HepG2 (cell line): ENCODE results near the gene SNX4.

Source experiments
- BRCA1 ChIP-seq: sonication (generic); formaldehyde crosslinking; IDR thresholded peaks from 2 replicates; pipeline ENCODE4 v1.4.0; 2020; ENCODE audit warnings: missing genetic modification reagents
- FOXA3 ChIP-seq: IDR thresholded peaks from 2 replicates; pipeline ENCODE4 v1.6.1; 2016; ENCODE audit warnings: missing genetic modification reagents, missing compliant biosample characterization
- TAF1 ChIP-seq: sonication (generic); formaldehyde crosslinking; IDR thresholded peaks from 2 replicates; pipeline ENCODE4 v1.4.0; 2020; ENCODE audit warnings: missing genetic modification reagents
- TCF7L2 ChIP-seq: IDR thresholded peaks from 2 replicates; pipeline ENCODE4 v1.6.1; 2011; ENCODE audit warnings: mild to moderate bottlenecking, low read depth, low read length, moderate library complexity
- TF ChIP-seq, protein P1 (sequence below): sonication (generic); formaldehyde crosslinking; IDR thresholded peaks from 2 replicates; pipeline ENCODE4 v1.5.0; 2020; ENCODE audit warnings: mild to moderate bottlenecking, missing genetic modification reagents, moderate library complexity
- TF ChIP-seq, protein P2 (sequence below): sonication (generic); formaldehyde crosslinking; conservative IDR thresholded peaks from 2 replicates; pipeline ENCODE4 v1.4.0; 2020; ENCODE audit warnings: missing genetic modification reagents
- TF ChIP-seq, protein P3 (sequence below): IDR thresholded peaks from 2 replicates; pipeline ENCODE4 v1.6.1; 2012; ENCODE audit warnings: inconsistent platforms
- TF ChIP-seq, protein P4 (sequence below): sonication (generic); formaldehyde crosslinking; conservative IDR thresholded peaks from 2 replicates; pipeline ENCODE4 v1.5.0; 2020; ENCODE audit warnings: missing genetic modification reagents

DNA sequence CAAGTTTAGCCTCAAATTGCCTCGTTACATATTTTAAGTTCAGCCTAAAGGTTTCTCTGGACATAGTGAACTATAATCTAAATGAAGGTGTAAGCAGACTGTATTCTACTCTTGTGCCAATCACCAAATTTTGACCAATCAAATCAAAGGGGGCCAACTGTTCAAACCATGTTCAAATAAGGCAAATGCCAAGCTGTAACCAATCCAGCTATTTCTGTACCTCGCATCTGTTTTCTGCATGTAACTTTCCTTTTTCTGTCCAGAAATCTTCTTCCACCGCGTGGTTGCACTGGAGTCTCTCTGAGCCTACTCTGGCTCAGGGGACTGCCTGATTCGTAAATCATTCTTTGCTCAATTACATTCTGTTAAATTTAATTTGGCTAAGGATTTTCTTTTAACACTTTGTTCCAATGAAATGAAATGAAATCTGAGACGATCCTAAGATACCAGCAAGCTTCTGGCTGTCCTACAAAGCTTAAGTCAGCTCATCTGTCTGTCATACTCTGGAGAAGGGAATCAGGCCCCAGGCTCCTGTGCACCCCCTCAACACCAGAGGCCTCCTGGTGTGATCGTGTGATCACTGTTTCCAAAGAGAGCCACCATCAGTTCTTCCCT, 91.7 kb downstream of the SNX4 start:
- TF ChIP-seq, protein P1, sequence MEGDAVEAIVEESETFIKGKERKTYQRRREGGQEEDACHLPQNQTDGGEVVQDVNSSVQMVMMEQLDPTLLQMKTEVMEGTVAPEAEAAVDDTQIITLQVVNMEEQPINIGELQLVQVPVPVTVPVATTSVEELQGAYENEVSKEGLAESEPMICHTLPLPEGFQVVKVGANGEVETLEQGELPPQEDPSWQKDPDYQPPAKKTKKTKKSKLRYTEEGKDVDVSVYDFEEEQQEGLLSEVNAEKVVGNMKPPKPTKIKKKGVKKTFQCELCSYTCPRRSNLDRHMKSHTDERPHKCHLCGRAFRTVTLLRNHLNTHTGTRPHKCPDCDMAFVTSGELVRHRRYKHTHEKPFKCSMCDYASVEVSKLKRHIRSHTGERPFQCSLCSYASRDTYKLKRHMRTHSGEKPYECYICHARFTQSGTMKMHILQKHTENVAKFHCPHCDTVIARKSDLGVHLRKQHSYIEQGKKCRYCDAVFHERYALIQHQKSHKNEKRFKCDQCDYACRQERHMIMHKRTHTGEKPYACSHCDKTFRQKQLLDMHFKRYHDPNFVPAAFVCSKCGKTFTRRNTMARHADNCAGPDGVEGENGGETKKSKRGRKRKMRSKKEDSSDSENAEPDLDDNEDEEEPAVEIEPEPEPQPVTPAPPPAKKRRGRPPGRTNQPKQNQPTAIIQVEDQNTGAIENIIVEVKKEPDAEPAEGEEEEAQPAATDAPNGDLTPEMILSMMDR: no peak
- TF ChIP-seq TCF7L2: no peak
- TF ChIP-seq, protein P2, sequence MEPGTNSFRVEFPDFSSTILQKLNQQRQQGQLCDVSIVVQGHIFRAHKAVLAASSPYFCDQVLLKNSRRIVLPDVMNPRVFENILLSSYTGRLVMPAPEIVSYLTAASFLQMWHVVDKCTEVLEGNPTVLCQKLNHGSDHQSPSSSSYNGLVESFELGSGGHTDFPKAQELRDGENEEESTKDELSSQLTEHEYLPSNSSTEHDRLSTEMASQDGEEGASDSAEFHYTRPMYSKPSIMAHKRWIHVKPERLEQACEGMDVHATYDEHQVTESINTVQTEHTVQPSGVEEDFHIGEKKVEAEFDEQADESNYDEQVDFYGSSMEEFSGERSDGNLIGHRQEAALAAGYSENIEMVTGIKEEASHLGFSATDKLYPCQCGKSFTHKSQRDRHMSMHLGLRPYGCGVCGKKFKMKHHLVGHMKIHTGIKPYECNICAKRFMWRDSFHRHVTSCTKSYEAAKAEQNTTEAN: no peak
- no peak for TF ChIP-seq TAF1 (CRISPR knock-in tag)
- no peak for TF ChIP-seq BRCA1 (CRISPR knock-in tag)
- TF ChIP-seq FOXA3: no peak
- TF ChIP-seq, protein P3, sequence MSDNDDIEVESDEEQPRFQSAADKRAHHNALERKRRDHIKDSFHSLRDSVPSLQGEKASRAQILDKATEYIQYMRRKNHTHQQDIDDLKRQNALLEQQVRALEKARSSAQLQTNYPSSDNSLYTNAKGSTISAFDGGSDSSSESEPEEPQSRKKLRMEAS: no peak
- TF ChIP-seq, protein P4, sequence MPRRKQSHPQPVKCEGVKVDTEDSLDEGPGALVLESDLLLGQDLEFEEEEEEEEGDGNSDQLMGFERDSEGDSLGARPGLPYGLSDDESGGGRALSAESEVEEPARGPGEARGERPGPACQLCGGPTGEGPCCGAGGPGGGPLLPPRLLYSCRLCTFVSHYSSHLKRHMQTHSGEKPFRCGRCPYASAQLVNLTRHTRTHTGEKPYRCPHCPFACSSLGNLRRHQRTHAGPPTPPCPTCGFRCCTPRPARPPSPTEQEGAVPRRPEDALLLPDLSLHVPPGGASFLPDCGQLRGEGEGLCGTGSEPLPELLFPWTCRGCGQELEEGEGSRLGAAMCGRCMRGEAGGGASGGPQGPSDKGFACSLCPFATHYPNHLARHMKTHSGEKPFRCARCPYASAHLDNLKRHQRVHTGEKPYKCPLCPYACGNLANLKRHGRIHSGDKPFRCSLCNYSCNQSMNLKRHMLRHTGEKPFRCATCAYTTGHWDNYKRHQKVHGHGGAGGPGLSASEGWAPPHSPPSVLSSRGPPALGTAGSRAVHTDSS: no peak
